ENCODE data around the gene PNPO. TPM values are rescaled to one million over a fixed set of nuclear protein-coding genes. Genes with fewer than 3 reads are reported as not detected.

The PNPO gene
- total RNA-seq, 2 donors from 2014 or later = 28.4 to 35.4 TPM

DNA sequence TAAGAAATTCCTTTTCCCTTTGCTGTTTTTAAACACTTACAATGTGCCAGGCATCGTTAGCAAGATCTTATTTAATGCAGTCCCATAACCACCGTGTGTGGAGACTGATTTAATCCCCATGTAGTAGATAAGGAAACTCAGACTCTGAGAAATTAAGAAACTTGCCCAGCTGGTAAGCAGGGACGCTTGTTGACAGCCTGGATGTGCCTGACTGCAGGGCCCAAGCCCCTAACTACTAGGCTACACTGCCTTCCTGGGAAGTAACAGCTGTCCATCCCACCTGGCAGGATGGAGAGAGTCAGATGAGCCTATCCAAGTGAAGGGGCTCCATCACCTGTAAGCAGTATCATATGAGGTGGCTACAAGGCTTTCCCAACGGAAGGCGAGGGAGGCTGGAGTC is 52.6 kb downstream of the PNPO start:
- TF ChIP-seq, protein P1, sequence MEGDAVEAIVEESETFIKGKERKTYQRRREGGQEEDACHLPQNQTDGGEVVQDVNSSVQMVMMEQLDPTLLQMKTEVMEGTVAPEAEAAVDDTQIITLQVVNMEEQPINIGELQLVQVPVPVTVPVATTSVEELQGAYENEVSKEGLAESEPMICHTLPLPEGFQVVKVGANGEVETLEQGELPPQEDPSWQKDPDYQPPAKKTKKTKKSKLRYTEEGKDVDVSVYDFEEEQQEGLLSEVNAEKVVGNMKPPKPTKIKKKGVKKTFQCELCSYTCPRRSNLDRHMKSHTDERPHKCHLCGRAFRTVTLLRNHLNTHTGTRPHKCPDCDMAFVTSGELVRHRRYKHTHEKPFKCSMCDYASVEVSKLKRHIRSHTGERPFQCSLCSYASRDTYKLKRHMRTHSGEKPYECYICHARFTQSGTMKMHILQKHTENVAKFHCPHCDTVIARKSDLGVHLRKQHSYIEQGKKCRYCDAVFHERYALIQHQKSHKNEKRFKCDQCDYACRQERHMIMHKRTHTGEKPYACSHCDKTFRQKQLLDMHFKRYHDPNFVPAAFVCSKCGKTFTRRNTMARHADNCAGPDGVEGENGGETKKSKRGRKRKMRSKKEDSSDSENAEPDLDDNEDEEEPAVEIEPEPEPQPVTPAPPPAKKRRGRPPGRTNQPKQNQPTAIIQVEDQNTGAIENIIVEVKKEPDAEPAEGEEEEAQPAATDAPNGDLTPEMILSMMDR (IDR thresholded peaks at IDR 0.05) = no peak
- Histone ChIP-seq H3K36me3 (no peaks in the 10 kb centered on the region), H3K4me1 (peaks cover 0 to 15% of the 10 kb centered on the region in 2 donors), H3K27me3 (no peaks in the 10 kb centered on the region), H3K4me3 (no peak overlapping the region), H3K27ac (no peak overlapping the region), H3K9me3 (no peaks in the 10 kb centered on the region)
- no peak for DNase-seq (ENCODE audit: low spot score)

GRCh38 chr17:47994724-47995123 is 53.4 kb downstream of the PNPO start:
- Histone ChIP-seq H3K9me3 (no peaks in the 10 kb centered on the region), H3K27me3 (no peaks in the 10 kb centered on the region), H3K27ac (no peak overlapping the region), H3K36me3 (no peaks in the 10 kb centered on the region), H3K4me3 (no peak overlapping the region), H3K4me1 (peaks cover 0 to 15% of the 10 kb centered on the region in 2 donors)
- DNase-seq (ENCODE audit: low spot score) = no peak
- TF ChIP-seq, protein P1 (IDR thresholded peaks at IDR 0.05) = no peak

DNA sequence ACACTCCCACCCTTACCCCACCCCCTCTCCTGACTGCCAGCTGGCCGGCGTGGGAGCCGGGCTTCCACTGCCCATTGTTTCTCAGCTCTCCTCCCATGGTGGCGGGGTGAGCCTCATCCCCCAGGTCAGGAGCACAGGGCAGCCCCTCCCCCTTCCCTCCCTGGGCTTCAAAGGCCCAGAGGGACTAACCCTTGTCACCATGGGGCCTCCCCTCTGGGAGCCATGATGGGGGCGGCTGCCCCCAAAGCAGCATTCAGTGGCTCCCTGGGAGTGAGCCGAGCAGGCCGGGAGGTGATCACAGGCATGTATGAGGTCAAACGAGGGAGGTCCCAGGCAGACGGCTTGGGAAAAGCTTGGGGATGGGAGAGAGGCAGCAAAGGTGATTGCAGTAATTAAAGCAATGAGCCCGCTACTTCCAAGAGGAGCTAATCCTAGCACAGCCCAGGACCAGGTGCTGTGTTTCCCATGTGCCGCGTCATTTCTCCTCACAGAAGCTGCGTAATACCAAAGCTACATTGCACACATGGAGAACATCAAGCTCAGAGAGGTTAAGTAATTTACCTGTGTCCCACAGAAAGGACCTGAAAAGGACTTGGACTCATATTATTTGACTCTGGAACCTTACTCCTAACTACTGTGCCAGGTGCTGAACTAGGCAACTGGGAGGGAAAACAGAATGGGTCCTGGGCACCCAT is 54.0 kb downstream of the PNPO start:
- H3K4me1 ChIP-seq = peaks cover 0 to 15% of the 10 kb centered on the region in 2 donors

GRCh38 chr17:47996201-47996600 is 54.8 kb downstream of the PNPO start:
- Histone ChIP-seq H3K4me3 (no peak overlapping the region), H3K27ac (no peak overlapping the region), H3K27me3 (no peaks in the 10 kb centered on the region), H3K4me1 (peaks cover 0 to 15% of the 10 kb centered on the region in 2 donors), H3K36me3 (no peaks in the 10 kb centered on the region), H3K9me3 (no peaks in the 10 kb centered on the region)
- no peak for DNase-seq (ENCODE audit: low spot score)
- TF ChIP-seq, protein P1 (IDR thresholded peaks at IDR 0.05) = no peak

More for the DNA sequence above, 54.0 kb downstream of the PNPO start:
- H3K4me3 ChIP-seq = no peak overlapping the region
- H3K27ac ChIP-seq = no peak overlapping the region
- no peaks in the 10 kb centered on the region for H3K36me3 ChIP-seq
- DNase-seq (ENCODE audit: low spot score) = no peak
- TF ChIP-seq, protein P1 (IDR thresholded peaks at IDR 0.05) = no peak
- no peaks in the 10 kb centered on the region for H3K9me3 ChIP-seq
- no peaks in the 10 kb centered on the region for H3K27me3 ChIP-seq

GRCh38 chr17:47997586-47997985 is 56.2 kb downstream of the PNPO start:
- no peaks in the 10 kb centered on the region for H3K9me3 ChIP-seq
- no peak overlapping the region for H3K4me3 ChIP-seq
- no peaks in the 10 kb centered on the region for H3K27me3 ChIP-seq
- peaks cover 0 to 19% of the 10 kb centered on the region in 2 donors for H3K4me1 ChIP-seq
- H3K36me3 ChIP-seq = no peaks in the 10 kb centered on the region
- TF ChIP-seq, protein P1 (IDR thresholded peaks at IDR 0.05) = no peak
- no peak overlapping the region for H3K27ac ChIP-seq
- no peak for DNase-seq (ENCODE audit: low spot score)

- Histone ChIP-seq H3K9me3 (no peaks in the 10 kb centered on the region), H3K4me1 (peaks cover 0 to 21% of the 10 kb centered on the region in 2 donors), H3K27ac (no peak overlapping the region), H3K36me3 (no peaks in the 10 kb centered on the region), H3K27me3 (no peaks in the 10 kb centered on the region), H3K4me3 (no peak overlapping the region)
- TF ChIP-seq, protein P1 (IDR thresholded peaks at IDR 0.05) = no peak
- no peak for DNase-seq (ENCODE audit: low spot score)
Measured at GRCh38 chr17:47998044-47998443, 56.7 kb downstream of the PNPO start.

Data from right atrium auricular region (tissue), 2 donors.